ENCODE measurements around the gene GLI3. TPM values are rescaled to one million over a fixed set of nuclear protein-coding genes. Genes with fewer than 3 reads are reported as not detected.

The GLI3 gene
- total RNA-seq, 1 donor from 2014 or later: 27.7 TPM

DNA sequence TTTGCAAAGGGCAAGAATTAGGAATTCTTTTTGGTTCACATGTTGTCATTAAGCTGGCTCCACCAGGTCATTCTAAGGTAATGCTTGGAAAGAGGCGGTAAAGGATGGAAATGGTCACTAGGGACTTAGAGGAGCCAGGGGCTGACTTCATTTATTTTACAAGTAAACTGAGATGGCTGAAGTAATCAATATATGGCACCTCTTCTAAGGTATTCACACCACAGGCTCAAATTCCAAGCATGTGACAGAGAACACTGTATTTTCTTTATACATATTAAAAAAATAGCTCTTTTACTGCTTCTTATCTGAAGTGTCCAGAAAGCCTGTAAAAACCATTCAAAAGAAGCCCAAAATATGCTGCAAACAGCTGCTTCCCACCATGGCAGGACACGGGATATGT lies 239.0 kb downstream of the GLI3 start:
- Mint-ChIP-seq H3K36me3 (ENCODE audit: low read depth, unreplicated experiment) (peaks cover 2% of the 10 kb centered on the region), H3K27me3 (ENCODE audit: low read depth, unreplicated experiment) (no peaks in the 10 kb centered on the region), H3K27ac (ENCODE audit: unreplicated experiment) (no peak overlapping the region), H3K4me1 (ENCODE audit: low read depth, unreplicated experiment) (peaks cover 26% of the 10 kb centered on the region), H3K4me3 (ENCODE audit: unreplicated experiment) (no peak overlapping the region), H3K9me3 (ENCODE audit: unreplicated experiment) (no peaks in the 10 kb centered on the region)
- Histone ChIP-seq H3K4me3 (ENCODE audit: insufficient read depth, low read depth, low read length) (no peak overlapping the region), H3K9me3 (ENCODE audit: insufficient read depth, low read depth, low read length) (no peaks in the 10 kb centered on the region), H3K4me1 (ENCODE audit: insufficient read depth, low read length) (peaks cover 38% of the 10 kb centered on the region), H4K20me1 (ENCODE audit: insufficient read depth, low read length) (no peaks in the 10 kb centered on the region), H3K79me2 (ENCODE audit: insufficient read depth, low read length) (no peaks in the 10 kb centered on the region), H3K27ac (ENCODE audit: low read depth, low read length) (no peak overlapping the region), H3K4me2 (ENCODE audit: low read length) (no peak overlapping the region), H3K9ac (ENCODE audit: low read length) (no peak overlapping the region), H3K27me3 (ENCODE audit: insufficient read depth, low read length) (no peaks in the 10 kb centered on the region), H2AFZ (ENCODE audit: low read depth, low read length) (no peak overlapping the region), H3K36me3 (ENCODE audit: insufficient read depth, low read length) (no peaks in the 10 kb centered on the region)
- no peak for DNase-seq (ENCODE audit: low read depth)
- no peak for TF ChIP-seq EZH2 (IDR thresholded peaks at IDR 0.05; ENCODE audit: insufficient read depth, low read length)
- TF ChIP-seq, protein P1, sequence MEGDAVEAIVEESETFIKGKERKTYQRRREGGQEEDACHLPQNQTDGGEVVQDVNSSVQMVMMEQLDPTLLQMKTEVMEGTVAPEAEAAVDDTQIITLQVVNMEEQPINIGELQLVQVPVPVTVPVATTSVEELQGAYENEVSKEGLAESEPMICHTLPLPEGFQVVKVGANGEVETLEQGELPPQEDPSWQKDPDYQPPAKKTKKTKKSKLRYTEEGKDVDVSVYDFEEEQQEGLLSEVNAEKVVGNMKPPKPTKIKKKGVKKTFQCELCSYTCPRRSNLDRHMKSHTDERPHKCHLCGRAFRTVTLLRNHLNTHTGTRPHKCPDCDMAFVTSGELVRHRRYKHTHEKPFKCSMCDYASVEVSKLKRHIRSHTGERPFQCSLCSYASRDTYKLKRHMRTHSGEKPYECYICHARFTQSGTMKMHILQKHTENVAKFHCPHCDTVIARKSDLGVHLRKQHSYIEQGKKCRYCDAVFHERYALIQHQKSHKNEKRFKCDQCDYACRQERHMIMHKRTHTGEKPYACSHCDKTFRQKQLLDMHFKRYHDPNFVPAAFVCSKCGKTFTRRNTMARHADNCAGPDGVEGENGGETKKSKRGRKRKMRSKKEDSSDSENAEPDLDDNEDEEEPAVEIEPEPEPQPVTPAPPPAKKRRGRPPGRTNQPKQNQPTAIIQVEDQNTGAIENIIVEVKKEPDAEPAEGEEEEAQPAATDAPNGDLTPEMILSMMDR (IDR thresholded peaks at IDR 0.05; ENCODE audit: insufficient read depth, low read depth, low read length): no peak
- no peak for FAIRE-seq

DNA sequence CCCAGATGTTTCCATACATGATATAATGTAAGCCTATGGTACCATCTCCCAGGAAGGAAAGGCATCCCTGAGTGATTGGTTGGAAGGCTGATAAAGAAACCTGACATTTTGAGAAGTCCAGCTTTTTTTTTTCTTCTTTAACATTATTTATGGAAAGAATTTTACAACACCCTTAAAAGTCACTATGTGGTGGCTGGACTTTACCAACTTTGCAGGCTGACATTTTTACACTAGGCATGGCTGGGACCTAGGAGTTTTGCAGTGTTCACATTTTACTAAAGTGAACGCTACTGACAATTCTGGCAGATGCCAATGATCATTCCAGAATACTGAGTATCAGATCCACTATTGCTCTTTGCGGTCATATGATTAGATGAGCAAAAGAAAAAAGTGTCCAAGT lies 239.9 kb downstream of the GLI3 start:
- Histone ChIP-seq H3K79me2 (ENCODE audit: insufficient read depth, low read length) (no peaks in the 10 kb centered on the region), H3K36me3 (ENCODE audit: insufficient read depth, low read length) (no peaks in the 10 kb centered on the region), H3K4me1 (ENCODE audit: insufficient read depth, low read length) (peaks cover 45% of the 10 kb centered on the region), H4K20me1 (ENCODE audit: insufficient read depth, low read length) (no peaks in the 10 kb centered on the region), H3K9me3 (ENCODE audit: insufficient read depth, low read depth, low read length) (no peaks in the 10 kb centered on the region), H3K4me3 (ENCODE audit: insufficient read depth, low read depth, low read length) (peak overlapping the region; percentile 4), H2AFZ (ENCODE audit: low read depth, low read length) (no peak overlapping the region), H3K27me3 (ENCODE audit: insufficient read depth, low read length) (no peaks in the 10 kb centered on the region), H3K9ac (ENCODE audit: low read length) (peak overlapping the region; percentile 27), H3K27ac (ENCODE audit: low read depth, low read length) (peak overlapping the region; percentile 76), H3K4me2 (ENCODE audit: low read length) (peak overlapping the region; percentile 77)
- H3K36me3 Mint-ChIP-seq (ENCODE audit: low read depth, unreplicated experiment): peaks cover 4% of the 10 kb centered on the region
- no peak overlapping the region for H3K27ac Mint-ChIP-seq (ENCODE audit: unreplicated experiment)
- H3K4me3 Mint-ChIP-seq (ENCODE audit: unreplicated experiment): no peak overlapping the region
- DNase-seq (ENCODE audit: low read depth) (no peak), FAIRE-seq (no peak)
- H3K27me3 Mint-ChIP-seq (ENCODE audit: low read depth, unreplicated experiment): no peaks in the 10 kb centered on the region
- H3K4me1 Mint-ChIP-seq (ENCODE audit: low read depth, unreplicated experiment): peaks cover 26% of the 10 kb centered on the region
- H3K9me3 Mint-ChIP-seq (ENCODE audit: unreplicated experiment): no peaks in the 10 kb centered on the region
- TF ChIP-seq EZH2 (IDR thresholded peaks at IDR 0.05; ENCODE audit: insufficient read depth, low read length): no peak
- TF ChIP-seq, protein P1 (IDR thresholded peaks at IDR 0.05; ENCODE audit: insufficient read depth, low read depth, low read length): no peak

DNA sequence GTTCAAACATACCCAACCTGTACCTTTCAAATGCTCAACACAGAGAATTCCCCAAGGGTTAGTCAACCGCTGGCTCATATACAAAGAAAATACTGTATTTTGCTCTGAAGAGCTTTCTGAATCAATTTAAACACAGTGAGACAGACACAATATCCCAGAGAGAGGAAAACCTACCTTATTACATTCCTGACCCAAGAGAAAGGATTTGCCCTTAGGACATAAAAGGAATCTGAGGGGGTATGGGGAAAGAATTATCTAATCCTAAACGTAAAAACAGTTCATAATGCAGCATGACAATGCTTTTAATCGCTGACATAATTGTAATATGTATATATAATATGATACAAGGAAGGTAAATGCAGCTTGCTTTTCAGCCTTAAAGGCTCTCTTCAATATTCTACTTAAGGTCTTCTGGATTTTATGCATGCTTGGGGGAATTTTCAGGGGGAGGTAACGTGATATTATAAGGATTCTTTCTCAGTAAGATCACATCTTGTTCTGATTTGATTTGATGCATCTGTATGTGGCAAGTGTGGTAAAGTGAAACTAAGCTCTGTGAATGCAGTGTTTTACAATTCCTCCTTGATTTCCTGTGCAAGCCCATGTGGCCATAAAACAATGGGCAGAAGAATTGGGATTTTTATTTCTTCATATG lies 240.5 kb downstream of the GLI3 start:
- peak; percentile 29 for FAIRE-seq
- H3K9me3 ChIP-seq (ENCODE audit: insufficient read depth, low read depth, low read length): no peaks in the 10 kb centered on the region
- H3K4me1 ChIP-seq (ENCODE audit: insufficient read depth, low read length): peaks cover 48% of the 10 kb centered on the region
- no peaks in the 10 kb centered on the region for H3K9me3 Mint-ChIP-seq (ENCODE audit: unreplicated experiment)
- TF ChIP-seq EZH2 (IDR thresholded peaks at IDR 0.05; ENCODE audit: insufficient read depth, low read length): no peak
- TF ChIP-seq, protein P1 (IDR thresholded peaks at IDR 0.05; ENCODE audit: insufficient read depth, low read depth, low read length): no peak
- peak overlapping the region; percentile 77 for H3K4me2 ChIP-seq (ENCODE audit: low read length)
- peaks cover 4% of the 10 kb centered on the region for H3K36me3 Mint-ChIP-seq (ENCODE audit: low read depth, unreplicated experiment)
- no peak overlapping the region for H3K4me3 Mint-ChIP-seq (ENCODE audit: unreplicated experiment)
- H3K27me3 ChIP-seq (ENCODE audit: insufficient read depth, low read length): no peaks in the 10 kb centered on the region
- peak; percentile 81 for DNase-seq (ENCODE audit: low read depth)
- peaks cover 26% of the 10 kb centered on the region for H3K4me1 Mint-ChIP-seq (ENCODE audit: low read depth, unreplicated experiment)
- H3K9ac ChIP-seq (ENCODE audit: low read length): peak overlapping the region; percentile 27
- no peak overlapping the region for H2AFZ ChIP-seq (ENCODE audit: low read depth, low read length)
- peak overlapping the region; percentile 76 for H3K27ac ChIP-seq (ENCODE audit: low read depth, low read length)
- H4K20me1 ChIP-seq (ENCODE audit: insufficient read depth, low read length): no peaks in the 10 kb centered on the region
- peak overlapping the region; percentile 4 for H3K4me3 ChIP-seq (ENCODE audit: insufficient read depth, low read depth, low read length)
- no peaks in the 10 kb centered on the region for H3K36me3 ChIP-seq (ENCODE audit: insufficient read depth, low read length)
- H3K27me3 Mint-ChIP-seq (ENCODE audit: low read depth, unreplicated experiment): no peaks in the 10 kb centered on the region
- H3K27ac Mint-ChIP-seq (ENCODE audit: unreplicated experiment): peak overlapping the region; percentile 66
- H3K79me2 ChIP-seq (ENCODE audit: insufficient read depth, low read length): no peaks in the 10 kb centered on the region
